ENCODE results near the gene DBP. TPM values are rescaled to one million over a fixed set of nuclear protein-coding genes. Genes with fewer than 3 reads are reported as not detected.

The DBP gene
- total and polyA plus RNA-seq, 11 donors, result 1.4 to 34.2 (median 11.6) TPM

GRCh38 chr19:48617146-48617937, 19.8 kb downstream of the DBP start:
- intact Hi-C loops (cut with DNase I), result loop anchor here in 1 of 10 donors (10.0 kb wide), 1 partner anchor 233 kb away; no protein-coding TSS in a partner anchor
- Histone ChIP-seq H3K27me3 (peaks cover 0 to 6% (median 0%) of the 10 kb centered on the region in 9 donors), H3K9me3 (no peaks in the 10 kb centered on the region), H3K36me3 (peaks cover 2 to 43% (median 29%) of the 10 kb centered on the region in 9 donors), H3K27ac (peak overlapping the region in 6 of 12 donors; percentile 80 to 95 (median 92)), H3K4me1 (peaks cover 11 to 51% (median 26%) of the 10 kb centered on the region in 12 donors), H3K4me3 (peak overlapping the region in 10 of 12 donors; percentile 59 to 97 (median 88))
- TF ChIP-seq POLR2A (IDR thresholded peaks at IDR 0.05), result no peak
- peak in 1 of 12 donors; percentile 17 for TF ChIP-seq CTCF (IDR thresholded peaks at IDR 0.05)
- ATAC-seq, result no peak
- DNase-seq, result no peak
- WGBS, 4 donors, result 64 to 70% (median 67%) methylated on average over 12 to 18 of the region's 18 CpGs

- intact Hi-C loops (cut with DNase I), result loop anchor here in 1 of 10 donors (10.0 kb wide), 1 partner anchor 232 kb away; no protein-coding TSS in a partner anchor
- Histone ChIP-seq H3K36me3 (peaks cover 2 to 41% (median 27%) of the 10 kb centered on the region in 9 donors), H3K27me3 (peaks cover 0 to 6% (median 0%) of the 10 kb centered on the region in 9 donors), H3K4me1 (peaks cover 11 to 44% (median 26%) of the 10 kb centered on the region in 12 donors), H3K9me3 (no peaks in the 10 kb centered on the region), H3K4me3 (peak overlapping the region in 1 of 12 donors; percentile 90), H3K27ac (peak overlapping the region in 1 of 12 donors; percentile 16)
- no peak for TF ChIP-seq CTCF (IDR thresholded peaks at IDR 0.05)
- no peak for TF ChIP-seq POLR2A (IDR thresholded peaks at IDR 0.05)
- 57 to 80% (median 71%) methylated on average over 11 to 12 of the region's 12 CpGs for WGBS, 4 donors
- ATAC-seq (no peak), DNase-seq (no peak)
These were observed 20.6 kb downstream of the DBP start for GRCh38 chr19:48616491-48617056.

- ATAC-seq (no peak), DNase-seq (no peak)
- no peak for TF ChIP-seq POLR2A (IDR thresholded peaks at IDR 0.05)
- no peak for TF ChIP-seq CTCF (IDR thresholded peaks at IDR 0.05)
- peaks cover 2 to 36% (median 27%) of the 10 kb centered on the region in 9 donors for H3K36me3 ChIP-seq
- WGBS, 4 donors, result 82 to 90% (median 86%) methylated on average over 7 to 16 of the region's 16 CpGs
- peaks cover 11 to 38% (median 26%) of the 10 kb centered on the region in 12 donors for H3K4me1 ChIP-seq
- intact Hi-C loops (cut with DNase I), result loop anchor here in 1 of 10 donors (10.0 kb wide), 1 partner anchor 231 kb away; no protein-coding TSS in a partner anchor
- H3K9me3 ChIP-seq, result no peaks in the 10 kb centered on the region
- no peak overlapping the region for H3K4me3 ChIP-seq
- no peak overlapping the region for H3K27ac ChIP-seq
- peaks cover 0 to 6% (median 0%) of the 10 kb centered on the region in 9 donors for H3K27me3 ChIP-seq
These were observed 21.1 kb downstream of the DBP start for GRCh38 chr19:48616041-48616436.
